K562 (cell line): ENCODE results near the gene S100P. TPM values are rescaled to one million over a fixed set of nuclear protein-coding genes. Genes with fewer than 3 reads are reported as not detected.

Experiments used
- ARNT ChIP-seq, 2 experiments: fragments of 450-650 bp; IDR thresholded peaks; 2 replicates each; pipeline ENCODE4 v1.6.1; 2016; ENCODE audit warnings: mild to moderate bottlenecking in 1 of 2
- ESRRA ChIP-seq: fragments of 450-650 bp; IDR thresholded peaks from 2 replicates; pipeline ENCODE4 v1.6.1; 2014; ENCODE audit warnings: low read depth, mild to moderate bottlenecking, moderate library complexity, borderline replicate concordance
- GATA2 ChIP-seq: sonication (generic); formaldehyde crosslinking; IDR thresholded peaks from 2 replicates; pipeline ENCODE4 v1.4.0; 2020; ENCODE audit warnings: mild to moderate bottlenecking, missing genetic modification reagents
- HMGN3 ChIP-seq: IDR thresholded peaks from 2 replicates; pipeline ENCODE4 v1.6.1; 2011; ENCODE audit warnings: borderline replicate concordance, low read depth, mild to moderate bottlenecking, mixed read lengths, low read length; ENCODE audit not compliant: insufficient read length; ENCODE audit errors: extremely low read depth
- KAT2B ChIP-seq: IDR thresholded peaks from one replicate; pipeline ENCODE4 v1.6.1; 2012; ENCODE audit warnings: low read depth, mild to moderate bottlenecking, control low read depth, inconsistent platforms, low read length, moderate library complexity
- LEF1 ChIP-seq: fragments of 450-650 bp; IDR thresholded peaks from 2 replicates; pipeline ENCODE4 v1.6.1; 2016; ENCODE audit warnings: mild to moderate bottlenecking
- NELFE ChIP-seq: IDR thresholded peaks from 2 replicates; pipeline ENCODE4 v1.6.1; 2011; ENCODE audit warnings: mild to moderate bottlenecking; ENCODE audit not compliant: insufficient read depth, insufficient read length
- RBM39 ChIP-seq: fragments of 200-400 bp; formaldehyde crosslinking; optimal IDR thresholded peaks from 2 replicates; pipeline ENCODE3; 2018; ENCODE audit warnings: low read depth, low read length
- SP1 ChIP-seq: sonication (generic); formaldehyde crosslinking; IDR thresholded peaks from 2 replicates; pipeline ENCODE4 v1.8.1; 2022; ENCODE audit warnings: mild to moderate bottlenecking, missing genetic modification reagents
- TFAM ChIP-seq: fragments of 250-450 bp; sonication (Bioruptor Pico); conservative IDR thresholded peaks from 2 replicates; pipeline ENCODE4 v1.5.0; 2021; ENCODE audit warnings: mild to moderate bottlenecking, moderate library complexity
- XRCC5 ChIP-seq: fragments of 200-400 bp; formaldehyde crosslinking; IDR thresholded peaks from 2 replicates; pipeline ENCODE4 v1.6.1; 2017; ENCODE audit warnings: low read depth, mild to moderate bottlenecking, low read length
- ZNF384 ChIP-seq: IDR thresholded peaks from 2 replicates; pipeline ENCODE4 v1.6.1; 2012; ENCODE audit warnings: low read depth, low read length, improper control_type of control experiment
- ZNF780A ChIP-seq: fragments of 250-450 bp; sonication (Bioruptor Pico); IDR thresholded peaks from 2 replicates; pipeline ENCODE4 v1.5.0; 2021; ENCODE audit warnings: mild to moderate bottlenecking
- polyA plus RNA-seq, 8 experiments: library from polyadenylated mRNA; depleted of rRNA in 4 of 8; stranded (reverse) in 5 of 8; unstranded in 3 of 8; fragments of >200 nt; fragmentation: Nextera tagmentation in 2 of 8; fragmentation: Illumina TruSeq in 1 of 8; extraction: Ambion mirVana in 2 of 8; extraction: Trizol in 1 of 8; gene quantifications; 2 replicates each; pipeline versions ENCODE4 v1.2.1 to v1.2.3, GENCODE V29; 2011 to 2014; ENCODE audit warnings: inconsistent platforms in 1 of 8, missing spikeins in 1 of 8
- total RNA-seq, 7 experiments: library from RNA; depleted of rRNA in 6 of 7; stranded (reverse); fragments of >200 nt in 6 of 7; fragmentation: Illumina TruSeq in 2 of 7; extraction: Trizol in 2 of 7; gene quantifications; 2 replicates each; pipeline versions ENCODE4 v1.2.1 to v1.2.3, GENCODE V29; 2011 to 2021; ENCODE audit warnings: low replicate concordance in 1 of 7
- TF ChIP-seq, protein P1 (sequence below), 3 experiments: fragments of 200-800 bp in 1 of 3; fragments of 250-450 bp in 1 of 3; fragments of 450-650 bp in 1 of 3; sonication (Bioruptor Pico) in 1 of 3; sonication (Bioruptor generic) in 1 of 3; formaldehyde crosslinking in 1 of 3; IDR thresholded peaks; 2 replicates each; pipeline versions ENCODE4 v1.6.1 to v1.8.0; 2016 to 2022; ENCODE audit warnings: mild to moderate bottlenecking in 2 of 3, missing genetic modification characterization in 2 of 3, missing compliant biosample characterization in 1 of 3, moderate library complexity in 1 of 3
- TF ChIP-seq, protein P2 (sequence below), 2 experiments: fragments of 450-650 bp; IDR thresholded peaks; 2 replicates each; pipeline ENCODE4 v1.6.1; 2018; ENCODE audit warnings: mild to moderate bottlenecking in 2 of 2, low read depth in 1 of 2; ENCODE audit not compliant: partially characterized antibody in 2 of 2
- TF ChIP-seq, protein P3 (sequence below): sonication (generic); formaldehyde crosslinking; IDR thresholded peaks from 2 replicates; pipeline ENCODE4 v1.8.0; 2022; ENCODE audit warnings: missing genetic modification reagents, mild to moderate bottlenecking, moderate library complexity, borderline replicate concordance

The S100P gene
- total and polyA plus RNA-seq, 9 of the 15 experiments (the other 6 are each of a cell fraction or from before 2014, with no cell fraction given), result 4.1 to 23.8 (median 7.5) TPM

DNA sequence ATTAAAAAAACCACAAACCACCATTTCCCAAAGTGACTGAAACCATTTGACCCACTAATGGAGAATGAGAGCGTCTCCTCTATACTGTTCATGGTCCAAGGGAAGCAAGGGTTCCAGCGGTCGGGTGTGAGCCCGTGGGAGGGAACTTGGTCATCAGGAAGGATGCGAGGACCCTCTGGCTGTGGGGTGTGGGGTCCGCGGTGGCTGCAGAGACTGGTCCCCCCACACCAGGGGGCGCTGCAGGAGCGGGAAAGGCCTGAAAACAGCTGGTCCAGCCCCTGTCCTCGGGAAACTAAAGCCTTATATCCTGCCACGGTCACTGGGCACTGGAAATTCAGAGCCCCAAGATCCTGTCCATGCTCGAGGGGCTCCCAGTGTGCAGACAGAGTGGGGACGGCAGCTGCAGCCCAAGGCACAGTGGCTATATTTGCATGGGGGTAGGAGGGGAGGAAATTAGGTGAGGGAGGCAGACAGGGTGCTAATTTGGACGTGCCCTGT is 26.6 kb downstream of the S100P start (continued):
- TF ChIP-seq, protein P1, sequence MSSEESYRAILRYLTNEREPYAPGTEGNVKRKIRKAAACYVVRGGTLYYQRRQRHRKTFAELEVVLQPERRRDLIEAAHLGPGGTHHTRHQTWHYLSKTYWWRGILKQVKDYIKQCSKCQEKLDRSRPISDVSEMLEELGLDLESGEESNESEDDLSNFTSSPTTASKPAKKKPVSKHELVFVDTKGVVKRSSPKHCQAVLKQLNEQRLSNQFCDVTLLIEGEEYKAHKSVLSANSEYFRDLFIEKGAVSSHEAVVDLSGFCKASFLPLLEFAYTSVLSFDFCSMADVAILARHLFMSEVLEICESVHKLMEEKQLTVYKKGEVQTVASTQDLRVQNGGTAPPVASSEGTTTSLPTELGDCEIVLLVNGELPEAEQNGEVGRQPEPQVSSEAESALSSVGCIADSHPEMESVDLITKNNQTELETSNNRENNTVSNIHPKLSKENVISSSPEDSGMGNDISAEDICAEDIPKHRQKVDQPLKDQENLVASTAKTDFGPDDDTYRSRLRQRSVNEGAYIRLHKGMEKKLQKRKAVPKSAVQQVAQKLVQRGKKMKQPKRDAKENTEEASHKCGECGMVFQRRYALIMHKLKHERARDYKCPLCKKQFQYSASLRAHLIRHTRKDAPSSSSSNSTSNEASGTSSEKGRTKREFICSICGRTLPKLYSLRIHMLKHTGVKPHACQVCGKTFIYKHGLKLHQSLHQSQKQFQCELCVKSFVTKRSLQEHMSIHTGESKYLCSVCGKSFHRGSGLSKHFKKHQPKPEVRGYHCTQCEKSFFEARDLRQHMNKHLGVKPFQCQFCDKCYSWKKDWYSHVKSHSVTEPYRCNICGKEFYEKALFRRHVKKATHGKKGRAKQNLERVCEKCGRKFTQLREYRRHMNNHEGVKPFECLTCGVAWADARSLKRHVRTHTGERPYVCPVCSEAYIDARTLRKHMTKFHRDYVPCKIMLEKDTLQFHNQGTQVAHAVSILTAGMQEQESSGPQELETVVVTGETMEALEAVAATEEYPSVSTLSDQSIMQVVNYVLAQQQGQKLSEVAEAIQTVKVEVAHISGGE (CRISPR knock-in tag; IDR thresholded peaks at IDR 0.05), result no peak
- TF ChIP-seq, protein P2, sequence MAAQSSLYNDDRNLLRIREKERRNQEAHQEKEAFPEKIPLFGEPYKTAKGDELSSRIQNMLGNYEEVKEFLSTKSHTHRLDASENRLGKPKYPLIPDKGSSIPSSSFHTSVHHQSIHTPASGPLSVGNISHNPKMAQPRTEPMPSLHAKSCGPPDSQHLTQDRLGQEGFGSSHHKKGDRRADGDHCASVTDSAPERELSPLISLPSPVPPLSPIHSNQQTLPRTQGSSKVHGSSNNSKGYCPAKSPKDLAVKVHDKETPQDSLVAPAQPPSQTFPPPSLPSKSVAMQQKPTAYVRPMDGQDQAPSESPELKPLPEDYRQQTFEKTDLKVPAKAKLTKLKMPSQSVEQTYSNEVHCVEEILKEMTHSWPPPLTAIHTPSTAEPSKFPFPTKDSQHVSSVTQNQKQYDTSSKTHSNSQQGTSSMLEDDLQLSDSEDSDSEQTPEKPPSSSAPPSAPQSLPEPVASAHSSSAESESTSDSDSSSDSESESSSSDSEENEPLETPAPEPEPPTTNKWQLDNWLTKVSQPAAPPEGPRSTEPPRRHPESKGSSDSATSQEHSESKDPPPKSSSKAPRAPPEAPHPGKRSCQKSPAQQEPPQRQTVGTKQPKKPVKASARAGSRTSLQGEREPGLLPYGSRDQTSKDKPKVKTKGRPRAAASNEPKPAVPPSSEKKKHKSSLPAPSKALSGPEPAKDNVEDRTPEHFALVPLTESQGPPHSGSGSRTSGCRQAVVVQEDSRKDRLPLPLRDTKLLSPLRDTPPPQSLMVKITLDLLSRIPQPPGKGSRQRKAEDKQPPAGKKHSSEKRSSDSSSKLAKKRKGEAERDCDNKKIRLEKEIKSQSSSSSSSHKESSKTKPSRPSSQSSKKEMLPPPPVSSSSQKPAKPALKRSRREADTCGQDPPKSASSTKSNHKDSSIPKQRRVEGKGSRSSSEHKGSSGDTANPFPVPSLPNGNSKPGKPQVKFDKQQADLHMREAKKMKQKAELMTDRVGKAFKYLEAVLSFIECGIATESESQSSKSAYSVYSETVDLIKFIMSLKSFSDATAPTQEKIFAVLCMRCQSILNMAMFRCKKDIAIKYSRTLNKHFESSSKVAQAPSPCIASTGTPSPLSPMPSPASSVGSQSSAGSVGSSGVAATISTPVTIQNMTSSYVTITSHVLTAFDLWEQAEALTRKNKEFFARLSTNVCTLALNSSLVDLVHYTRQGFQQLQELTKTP (IDR thresholded peaks at IDR 0.05; ENCODE audit: low read depth in 1 of 2, partially characterized antibody in 2 of 2), result no peak
- TF ChIP-seq NELFE (no peak), ZNF780A (no peak), ESRRA (peak; percentile 47; the same call in 1 of the 2 replicates), LEF1 (no peak), TFAM (CRISPR knock-in tag) (no peak), KAT2B (no peak), ZNF384 (peak; percentile 61), XRCC5 (peak; percentile 50; the same call in 1 of the 2 replicates), GATA2 (CRISPR knock-in tag) (no peak), HMGN3 (peak; percentile 43), SP1 (CRISPR knock-in tag) (0 out of 2 replicates have a peak, but pooled peaks have one; percentile 42), ARNT (IDR thresholded peaks at IDR 0.05) (0 out of 4 replicates have a peak, but pooled peaks of 1 of the 2 experiments have one; percentile 18), RBM39 (no peak)
- TF ChIP-seq, protein P3, sequence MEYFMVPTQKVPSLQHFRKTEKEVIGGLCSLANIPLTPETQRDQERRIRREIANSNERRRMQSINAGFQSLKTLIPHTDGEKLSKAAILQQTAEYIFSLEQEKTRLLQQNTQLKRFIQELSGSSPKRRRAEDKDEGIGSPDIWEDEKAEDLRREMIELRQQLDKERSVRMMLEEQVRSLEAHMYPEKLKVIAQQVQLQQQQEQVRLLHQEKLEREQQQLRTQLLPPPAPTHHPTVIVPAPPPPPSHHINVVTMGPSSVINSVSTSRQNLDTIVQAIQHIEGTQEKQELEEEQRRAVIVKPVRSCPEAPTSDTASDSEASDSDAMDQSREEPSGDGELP, result peak; percentile 99
